ENCODE measurements around the gene ANKRD13C.

Gene ANKRD13C

DNA sequence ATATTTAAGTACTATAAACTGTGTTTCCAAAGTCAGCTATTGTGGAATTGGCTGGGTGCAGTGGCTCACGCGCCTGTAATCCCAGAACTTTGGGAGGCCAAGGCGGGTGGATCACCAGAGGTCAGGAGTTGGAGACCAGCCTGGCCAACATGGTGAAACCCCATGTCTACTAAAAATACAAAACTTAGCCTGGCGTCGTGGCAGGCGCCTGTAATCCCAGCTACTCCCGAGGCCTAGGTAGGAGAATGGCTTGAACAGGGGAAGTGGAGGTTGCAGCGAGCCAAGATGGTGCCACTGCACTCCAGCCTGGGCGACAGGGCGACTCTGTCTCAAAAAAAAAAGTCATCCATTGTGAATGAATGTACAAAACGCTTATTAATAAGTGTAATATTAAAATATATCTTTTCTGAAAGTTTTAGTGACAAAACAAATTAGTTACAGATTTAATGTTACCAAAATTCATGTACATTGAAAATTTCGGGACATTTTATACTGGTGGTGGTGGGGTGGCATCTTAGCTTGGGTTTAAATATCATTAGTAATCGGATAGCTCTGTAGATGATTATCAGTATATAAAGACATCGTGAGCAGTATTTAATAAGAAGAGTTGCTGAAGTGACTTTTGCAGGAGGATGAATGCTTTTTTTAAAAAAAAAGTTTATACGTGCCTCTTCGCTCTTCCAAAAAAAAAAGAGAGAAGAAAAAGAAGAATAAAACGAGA is 133.8 kb downstream of the ANKRD13C start:
- Histone ChIP-seq H3K27me3 (ENCODE audit: insufficient read depth, poor library complexity, severe bottlenecking) (no peaks in the 10 kb centered on the region), H3K27ac (replicated peaks) (peak overlapping the region; percentile 93), H3K4me3 (replicated peaks; ENCODE audit: insufficient read depth, low read length) (peak overlapping the region; percentile 71)
- TF ChIP-seq, protein P1, sequence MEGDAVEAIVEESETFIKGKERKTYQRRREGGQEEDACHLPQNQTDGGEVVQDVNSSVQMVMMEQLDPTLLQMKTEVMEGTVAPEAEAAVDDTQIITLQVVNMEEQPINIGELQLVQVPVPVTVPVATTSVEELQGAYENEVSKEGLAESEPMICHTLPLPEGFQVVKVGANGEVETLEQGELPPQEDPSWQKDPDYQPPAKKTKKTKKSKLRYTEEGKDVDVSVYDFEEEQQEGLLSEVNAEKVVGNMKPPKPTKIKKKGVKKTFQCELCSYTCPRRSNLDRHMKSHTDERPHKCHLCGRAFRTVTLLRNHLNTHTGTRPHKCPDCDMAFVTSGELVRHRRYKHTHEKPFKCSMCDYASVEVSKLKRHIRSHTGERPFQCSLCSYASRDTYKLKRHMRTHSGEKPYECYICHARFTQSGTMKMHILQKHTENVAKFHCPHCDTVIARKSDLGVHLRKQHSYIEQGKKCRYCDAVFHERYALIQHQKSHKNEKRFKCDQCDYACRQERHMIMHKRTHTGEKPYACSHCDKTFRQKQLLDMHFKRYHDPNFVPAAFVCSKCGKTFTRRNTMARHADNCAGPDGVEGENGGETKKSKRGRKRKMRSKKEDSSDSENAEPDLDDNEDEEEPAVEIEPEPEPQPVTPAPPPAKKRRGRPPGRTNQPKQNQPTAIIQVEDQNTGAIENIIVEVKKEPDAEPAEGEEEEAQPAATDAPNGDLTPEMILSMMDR (IDR thresholded peaks at IDR 0.05; ENCODE audit: insufficient read depth, low read length) = no peak
- no peak for TF ChIP-seq POLR2AphosphoS5 (IDR thresholded peaks at IDR 0.05; ENCODE audit: low read depth)
- no peak; the same call in 1 of the 2 replicates for TF ChIP-seq SPI1 (IDR thresholded peaks at IDR 0.05; ENCODE audit: borderline replicate concordance, low read depth)
- no peak for TF ChIP-seq GABPA (IDR thresholded peaks at IDR 0.05; ENCODE audit: low read depth)
- TF ChIP-seq REST (IDR thresholded peaks at IDR 0.05; ENCODE audit: insufficient replicate concordance, low read depth) = no peak
- DNase-seq (ENCODE audit: low read depth in 1 of 2, low spot score in 1 of 2) = peak in 1 of 2 experiments; percentile 15

DNA sequence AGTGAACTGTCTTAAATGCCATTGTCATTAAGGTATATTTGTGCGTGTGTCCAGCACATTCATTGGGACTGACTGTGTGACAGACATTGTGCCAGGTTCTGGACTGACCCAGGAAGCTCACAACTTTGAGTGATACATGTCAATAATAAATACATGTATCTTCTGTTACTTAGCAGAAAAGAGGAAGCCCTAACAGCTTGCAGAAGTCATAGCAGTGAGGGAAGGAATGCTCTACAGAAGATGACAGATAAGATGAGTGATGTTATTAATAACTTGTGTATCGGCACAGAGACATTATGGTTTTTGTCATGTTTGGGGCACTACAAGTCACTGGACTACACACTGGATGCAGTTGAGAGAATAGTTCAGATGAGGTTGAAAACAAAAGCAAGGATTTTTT is 134.5 kb downstream of the ANKRD13C start:
- peak in 1 of 2 experiments; percentile 55 for DNase-seq (ENCODE audit: low read depth in 1 of 2, low spot score in 1 of 2)
- Histone ChIP-seq H3K27ac (replicated peaks) (peak overlapping the region; percentile 93), H3K4me3 (replicated peaks; ENCODE audit: insufficient read depth, low read length) (no peak overlapping the region), H3K27me3 (ENCODE audit: insufficient read depth, poor library complexity, severe bottlenecking) (no peaks in the 10 kb centered on the region)
- TF ChIP-seq REST (IDR thresholded peaks at IDR 0.05; ENCODE audit: insufficient replicate concordance, low read depth) = no peak
- peak; percentile 96 for TF ChIP-seq SPI1 (IDR thresholded peaks at IDR 0.05; ENCODE audit: borderline replicate concordance, low read depth)

DNA sequence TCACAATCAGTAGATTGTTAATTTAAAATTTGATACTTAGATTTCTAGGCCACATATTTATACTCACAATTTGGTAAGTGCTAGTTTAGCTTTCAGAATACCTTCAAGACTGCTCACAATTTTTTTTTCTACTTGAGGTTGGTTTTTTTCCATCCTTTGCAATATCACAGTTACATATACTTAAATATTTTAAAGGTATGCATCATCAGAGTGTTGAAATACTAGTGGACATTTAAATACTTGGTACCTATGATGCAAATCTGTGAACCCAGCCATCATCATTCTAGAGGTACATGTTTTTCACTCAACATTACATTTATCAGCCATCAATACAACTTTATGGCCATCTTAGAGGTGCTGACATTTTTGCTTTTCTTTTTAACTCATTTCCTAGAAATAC is 143.0 kb downstream of the ANKRD13C start:
- Histone ChIP-seq H3K27me3 (ENCODE audit: insufficient read depth, poor library complexity, severe bottlenecking) (no peaks in the 10 kb centered on the region), H3K27ac (replicated peaks) (no peak overlapping the region), H3K4me3 (replicated peaks; ENCODE audit: insufficient read depth, low read length) (no peak overlapping the region)
- TF ChIP-seq, protein P1 (IDR thresholded peaks at IDR 0.05; ENCODE audit: insufficient read depth, low read length) = no peak
- TF ChIP-seq GABPA (IDR thresholded peaks at IDR 0.05; ENCODE audit: low read depth) (no peak), POLR2AphosphoS5 (IDR thresholded peaks at IDR 0.05; ENCODE audit: low read depth) (no peak), SPI1 (IDR thresholded peaks at IDR 0.05; ENCODE audit: borderline replicate concordance, low read depth) (no peak), REST (IDR thresholded peaks at IDR 0.05; ENCODE audit: insufficient replicate concordance, low read depth) (no peak)
- no peak for DNase-seq (ENCODE audit: low read depth in 1 of 2, low spot score in 1 of 2)
